ENCODE data around the gene SPCS1.

SPCS1 gene

DNA sequence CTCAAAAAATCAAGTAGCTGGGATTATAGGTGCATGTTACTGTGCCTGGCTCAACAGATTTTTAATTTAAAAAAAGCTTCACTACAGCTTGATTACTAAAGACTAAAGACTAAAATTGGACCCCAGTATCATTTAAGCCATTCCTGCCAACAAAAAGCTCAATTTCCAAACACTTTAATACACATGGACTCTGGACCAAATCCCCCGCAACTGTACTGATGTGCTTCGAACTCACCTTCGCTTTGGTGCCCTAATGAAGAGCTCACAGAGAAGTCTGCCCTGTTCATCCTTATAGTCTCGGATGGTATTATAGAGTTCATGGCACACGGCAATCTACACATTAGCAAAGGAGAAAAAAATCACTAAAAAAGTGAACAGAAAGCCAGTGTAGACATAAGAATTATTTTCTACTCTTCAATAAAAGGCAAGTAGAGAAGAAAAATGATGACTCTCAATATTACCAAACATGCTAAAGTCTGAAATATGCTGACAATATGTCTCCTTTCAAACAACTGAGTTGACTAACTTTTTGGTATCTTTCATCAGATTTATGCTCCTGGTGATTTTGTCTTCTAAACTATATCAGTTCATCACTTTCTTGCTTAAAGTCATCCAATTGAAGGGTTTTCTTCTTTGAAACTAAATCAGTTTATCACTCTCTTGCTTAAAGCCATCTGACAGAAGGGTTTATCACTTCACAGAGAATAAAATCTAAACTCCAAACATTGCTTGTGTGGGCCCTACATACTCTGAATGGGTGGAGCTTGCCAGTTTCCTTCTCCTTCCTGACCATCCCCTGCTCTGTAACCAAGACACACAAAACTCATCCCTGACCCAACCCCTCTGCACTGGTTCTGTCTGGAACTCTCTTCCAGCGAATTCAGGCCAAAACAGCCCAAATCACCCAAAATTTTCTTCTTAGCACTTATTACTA is 27.4 kb upstream of the SPCS1 start:
- DNase-seq (ENCODE audit: insufficient read length, low spot score), result no peak
- no peak for FAIRE-seq
- TF ChIP-seq, protein P1, sequence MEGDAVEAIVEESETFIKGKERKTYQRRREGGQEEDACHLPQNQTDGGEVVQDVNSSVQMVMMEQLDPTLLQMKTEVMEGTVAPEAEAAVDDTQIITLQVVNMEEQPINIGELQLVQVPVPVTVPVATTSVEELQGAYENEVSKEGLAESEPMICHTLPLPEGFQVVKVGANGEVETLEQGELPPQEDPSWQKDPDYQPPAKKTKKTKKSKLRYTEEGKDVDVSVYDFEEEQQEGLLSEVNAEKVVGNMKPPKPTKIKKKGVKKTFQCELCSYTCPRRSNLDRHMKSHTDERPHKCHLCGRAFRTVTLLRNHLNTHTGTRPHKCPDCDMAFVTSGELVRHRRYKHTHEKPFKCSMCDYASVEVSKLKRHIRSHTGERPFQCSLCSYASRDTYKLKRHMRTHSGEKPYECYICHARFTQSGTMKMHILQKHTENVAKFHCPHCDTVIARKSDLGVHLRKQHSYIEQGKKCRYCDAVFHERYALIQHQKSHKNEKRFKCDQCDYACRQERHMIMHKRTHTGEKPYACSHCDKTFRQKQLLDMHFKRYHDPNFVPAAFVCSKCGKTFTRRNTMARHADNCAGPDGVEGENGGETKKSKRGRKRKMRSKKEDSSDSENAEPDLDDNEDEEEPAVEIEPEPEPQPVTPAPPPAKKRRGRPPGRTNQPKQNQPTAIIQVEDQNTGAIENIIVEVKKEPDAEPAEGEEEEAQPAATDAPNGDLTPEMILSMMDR (IDR thresholded peaks at IDR 0.05; ENCODE audit: insufficient read depth, missing control alignments), result no peak

DNA sequence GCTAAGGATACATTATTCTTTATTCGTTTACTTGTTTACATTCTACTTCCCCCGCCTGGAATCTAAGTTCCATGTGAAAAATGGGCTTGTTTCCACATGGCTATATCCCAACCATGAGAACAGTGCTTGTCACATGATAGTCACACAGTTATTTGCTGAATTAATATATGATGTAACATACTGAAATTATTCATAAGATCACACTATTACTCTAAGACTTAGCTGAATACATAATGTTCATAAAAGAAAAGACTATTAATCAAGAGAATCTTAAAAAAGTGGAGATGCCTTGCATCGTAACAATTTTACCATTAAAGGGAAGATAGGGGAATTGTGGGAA is 26.7 kb upstream of the SPCS1 start:
- FAIRE-seq, result no peak
- TF ChIP-seq, protein P1 (IDR thresholded peaks at IDR 0.05; ENCODE audit: insufficient read depth, missing control alignments), result no peak
- DNase-seq (ENCODE audit: insufficient read length, low spot score), result no peak

DNA sequence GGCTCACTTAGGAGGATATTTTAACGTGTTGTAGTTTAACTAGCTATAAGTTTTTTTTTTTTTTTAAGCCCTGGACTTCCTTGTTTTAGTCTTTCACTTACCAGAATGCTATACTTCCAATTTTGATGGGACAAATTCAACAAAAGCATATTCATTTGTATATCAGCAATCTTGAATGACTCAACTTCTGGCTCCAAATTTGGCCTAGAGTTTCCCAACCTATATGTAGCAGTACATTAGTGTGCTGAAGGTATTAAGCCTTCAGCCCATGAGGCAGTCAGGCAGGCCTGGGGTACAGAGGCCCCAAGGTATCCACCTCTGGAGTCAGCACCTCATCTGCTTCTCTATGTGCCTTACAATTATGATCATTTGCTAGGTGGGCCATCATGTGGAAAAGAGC is 26.1 kb upstream of the SPCS1 start:
- no peak for FAIRE-seq
- no peak for DNase-seq (ENCODE audit: insufficient read length, low spot score)
- TF ChIP-seq, protein P1 (IDR thresholded peaks at IDR 0.05; ENCODE audit: insufficient read depth, missing control alignments), result no peak

DNA sequence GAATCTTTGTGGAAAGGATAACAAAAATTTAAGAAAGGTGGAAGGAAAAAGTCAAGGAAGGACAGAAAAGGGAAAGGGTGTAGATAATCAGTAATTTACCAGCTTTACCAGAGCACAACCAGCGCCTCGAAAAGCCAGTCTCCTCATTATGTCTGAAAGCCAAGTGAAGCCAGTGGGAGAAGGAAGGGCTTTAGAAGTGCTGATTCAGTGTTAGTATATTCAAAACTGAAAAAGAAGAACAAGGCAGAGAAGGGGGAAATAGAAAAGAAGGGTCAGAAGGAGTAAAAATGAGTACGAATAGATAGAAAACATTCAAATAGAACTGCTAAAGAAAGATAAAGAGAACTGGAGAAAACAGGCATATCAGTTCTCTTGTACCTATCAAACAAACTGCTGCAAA is 24.3 kb upstream of the SPCS1 start:
- TF ChIP-seq, protein P1 (IDR thresholded peaks at IDR 0.05; ENCODE audit: insufficient read depth, missing control alignments), result no peak
- FAIRE-seq, result no peak
- DNase-seq (ENCODE audit: insufficient read length, low spot score), result no peak

DNA sequence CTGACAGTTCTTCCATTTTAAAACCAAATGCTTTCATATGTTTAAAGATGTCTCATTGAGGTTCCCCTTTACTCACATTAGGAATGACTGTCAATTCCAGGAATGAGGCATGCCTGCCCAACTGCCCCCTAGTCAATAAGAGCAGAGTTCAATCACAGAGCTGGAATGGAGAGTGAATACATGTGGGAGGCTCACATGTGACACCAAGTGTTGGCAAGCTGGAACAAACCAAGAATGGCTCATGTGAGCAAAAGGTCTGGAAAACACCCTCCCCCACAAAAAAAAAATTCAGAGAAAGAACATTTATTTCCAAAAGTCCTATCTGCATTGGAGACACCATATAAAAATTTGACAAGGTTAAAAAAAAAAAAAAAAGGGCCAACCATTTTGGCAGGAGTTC is 23.9 kb upstream of the SPCS1 start:
- FAIRE-seq (no peak), DNase-seq (ENCODE audit: insufficient read length, low spot score) (no peak)
- TF ChIP-seq, protein P1 (IDR thresholded peaks at IDR 0.05; ENCODE audit: insufficient read depth, missing control alignments), result peak; percentile 52

DNA sequence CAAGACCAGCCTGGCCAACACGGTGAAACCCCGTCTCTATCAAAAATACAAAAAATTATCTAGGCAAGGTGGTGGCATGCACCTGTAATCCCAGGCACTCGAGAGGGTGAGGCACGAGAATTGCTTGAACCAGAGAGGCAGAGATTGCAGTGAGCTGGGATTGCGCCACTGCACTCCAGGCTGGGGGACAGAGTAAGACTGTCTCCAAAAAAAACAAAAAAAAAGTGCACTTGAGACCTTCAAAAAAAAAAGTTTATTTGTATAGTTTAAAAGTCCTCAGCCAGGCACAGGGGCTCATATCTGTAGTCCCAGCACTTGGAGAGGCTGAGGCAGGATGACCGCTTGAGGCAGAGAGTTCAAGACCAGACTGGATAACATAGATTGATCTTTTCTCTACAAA is 22.3 kb upstream of the SPCS1 start:
- TF ChIP-seq, protein P1 (IDR thresholded peaks at IDR 0.05; ENCODE audit: insufficient read depth, missing control alignments), result no peak
- FAIRE-seq (no peak), DNase-seq (ENCODE audit: insufficient read length, low spot score) (no peak)

DNA sequence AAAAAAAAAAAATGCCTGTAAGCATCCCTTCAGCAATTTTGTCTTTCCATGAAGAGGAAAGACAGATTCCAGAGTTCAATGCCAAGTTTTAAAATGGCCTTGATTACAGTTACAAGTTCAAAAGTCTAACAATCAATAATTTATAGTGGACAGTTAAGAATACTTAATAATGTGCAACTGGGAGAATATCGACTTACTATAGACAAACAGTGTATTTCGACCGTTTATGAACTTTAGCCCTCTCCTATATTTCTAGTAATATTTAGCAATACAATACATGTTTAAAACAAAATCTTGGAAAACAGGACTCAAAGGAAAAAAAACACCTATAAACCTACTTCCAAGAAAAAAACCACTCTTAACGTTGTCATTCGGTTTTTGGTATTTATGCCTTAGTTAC is 21.7 kb upstream of the SPCS1 start:
- TF ChIP-seq, protein P1 (IDR thresholded peaks at IDR 0.05; ENCODE audit: insufficient read depth, missing control alignments), result no peak
- FAIRE-seq (no peak), DNase-seq (ENCODE audit: insufficient read length, low spot score) (no peak)

All from D721Med (cell line).